MM.1S (cell line): ENCODE measurements around the gene S1PR2.
"Not testable (repeated sequence)": the region's sequence is repeated elsewhere in the genome, so short reads cannot be mapped to it uniquely, and the experiment has no call there.

ENCODE experiments used
- CTCF ChIP-seq: fragments of 300-600 bp; sonication (generic); IDR thresholded peaks from 2 replicates; pipeline ENCODE4 v1.5.1; 2016; ENCODE audit warnings: antibody characterized with exemption, low read length, mixed read lengths
- EZH2phosphoT487 ChIP-seq: fragments of 300-600 bp; sonication (generic); IDR thresholded peaks from 2 replicates; pipeline ENCODE4 v1.6.1; 2018; ENCODE audit warnings: antibody characterized with exemption, low read length

GRCh38 chr19:10180024-10180423 is 51.1 kb downstream of the S1PR2 start:
- not testable (repeated sequence) for TF ChIP-seq CTCF, EZH2phosphoT487
